ENCODE results near the gene GARIN5A.

DNA sequence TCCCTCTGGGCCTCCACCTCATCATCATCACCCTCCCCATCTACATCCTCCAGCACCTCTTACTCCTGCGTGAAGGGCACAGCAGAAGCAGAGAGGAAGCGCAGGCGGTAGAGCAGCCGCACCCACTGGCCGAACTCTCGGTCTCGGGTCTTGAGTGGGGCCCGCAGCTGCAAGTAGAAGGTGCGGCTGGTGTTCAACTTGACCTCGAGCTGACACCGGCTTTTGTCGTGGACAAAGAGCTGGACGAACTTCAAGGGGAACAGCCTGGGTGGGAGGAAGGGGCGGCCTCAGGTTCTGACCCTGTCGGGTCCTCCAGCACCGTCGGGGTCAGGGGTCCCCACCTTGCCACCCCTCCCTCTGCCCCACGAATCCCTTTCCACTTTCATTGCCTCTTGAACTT lies 9.1 kb downstream of the GARIN5A start:
- no peak for TF ChIP-seq EP300 (IDR thresholded peaks at IDR 0.05)
- no peak for TF ChIP-seq POLR2A (IDR thresholded peaks at IDR 0.05)
- no peak for TF ChIP-seq POLR2AphosphoS5 (IDR thresholded peaks at IDR 0.05)
- TF ChIP-seq, protein P1, sequence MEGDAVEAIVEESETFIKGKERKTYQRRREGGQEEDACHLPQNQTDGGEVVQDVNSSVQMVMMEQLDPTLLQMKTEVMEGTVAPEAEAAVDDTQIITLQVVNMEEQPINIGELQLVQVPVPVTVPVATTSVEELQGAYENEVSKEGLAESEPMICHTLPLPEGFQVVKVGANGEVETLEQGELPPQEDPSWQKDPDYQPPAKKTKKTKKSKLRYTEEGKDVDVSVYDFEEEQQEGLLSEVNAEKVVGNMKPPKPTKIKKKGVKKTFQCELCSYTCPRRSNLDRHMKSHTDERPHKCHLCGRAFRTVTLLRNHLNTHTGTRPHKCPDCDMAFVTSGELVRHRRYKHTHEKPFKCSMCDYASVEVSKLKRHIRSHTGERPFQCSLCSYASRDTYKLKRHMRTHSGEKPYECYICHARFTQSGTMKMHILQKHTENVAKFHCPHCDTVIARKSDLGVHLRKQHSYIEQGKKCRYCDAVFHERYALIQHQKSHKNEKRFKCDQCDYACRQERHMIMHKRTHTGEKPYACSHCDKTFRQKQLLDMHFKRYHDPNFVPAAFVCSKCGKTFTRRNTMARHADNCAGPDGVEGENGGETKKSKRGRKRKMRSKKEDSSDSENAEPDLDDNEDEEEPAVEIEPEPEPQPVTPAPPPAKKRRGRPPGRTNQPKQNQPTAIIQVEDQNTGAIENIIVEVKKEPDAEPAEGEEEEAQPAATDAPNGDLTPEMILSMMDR (IDR thresholded peaks at IDR 0.05), result no peak
